Measurements from ENCODE around the gene TCEAL3. TPM values are rescaled to one million over a fixed set of nuclear protein-coding genes. Genes with fewer than 3 reads are reported as not detected.
A peak's percentile ranks its signal among the peaks of the same experiment; 100 is the strongest.

Gene TCEAL3
- total and polyA plus RNA-seq, 2 of the 8 experiments (the other 6 are each of a cell fraction or from before 2014, with no cell fraction given), result 4.4 to 12.0 TPM

DNA sequence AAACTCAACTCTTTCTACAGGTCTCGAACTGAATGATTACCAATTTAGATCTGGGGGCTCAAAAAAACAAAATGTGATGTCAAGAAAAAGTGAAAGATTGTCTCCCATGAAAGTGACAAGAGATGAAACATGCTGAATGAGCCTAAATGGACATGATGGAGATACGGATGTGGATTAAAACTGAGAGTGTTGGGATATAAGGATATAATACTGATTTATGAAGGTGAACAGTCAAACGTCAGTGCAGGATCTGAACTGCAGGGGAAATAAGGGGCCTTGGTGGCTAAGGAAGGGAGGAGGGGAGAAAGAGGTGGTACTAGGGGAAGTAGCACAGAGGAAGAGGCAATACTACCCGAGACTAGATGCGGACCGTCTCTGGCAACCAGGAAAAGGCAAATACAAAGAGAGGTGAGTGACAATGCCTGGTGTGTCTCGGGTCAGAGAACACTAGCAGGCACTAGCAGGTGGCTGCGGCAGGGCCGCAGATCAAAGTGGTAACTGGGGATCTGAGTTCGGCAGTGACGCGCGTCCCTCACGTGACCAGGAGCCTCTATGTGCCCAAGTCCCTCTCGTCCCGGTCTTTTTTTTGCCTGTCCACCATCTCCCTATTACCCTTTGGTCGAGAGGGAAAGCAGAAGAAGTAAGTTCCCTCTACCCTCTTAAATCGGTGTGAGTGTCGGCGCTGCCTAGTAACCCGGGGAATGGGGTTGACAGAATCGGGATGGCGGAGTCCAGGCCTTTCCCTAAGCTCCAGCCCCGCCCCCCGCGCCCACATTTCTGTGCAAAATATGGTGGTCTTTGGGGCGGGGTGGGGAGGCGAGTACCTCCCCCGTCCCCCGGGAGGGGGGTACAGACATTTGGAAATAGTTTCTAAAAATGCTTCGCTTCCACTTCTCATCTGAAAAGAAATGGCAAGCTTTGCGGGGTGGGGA, 20.9 kb downstream of the TCEAL3 start, which contains the start of gene TCEAL1 (continued):
- no peak for TF ChIP-seq RFX5 (IDR thresholded peaks at IDR 0.05; ENCODE audit: borderline replicate concordance, low read depth, low read length)
- TF ChIP-seq POLR2AphosphoS5 (IDR thresholded peaks at IDR 0.05; ENCODE audit: low read depth, low read length), result no peak
- TF ChIP-seq, protein P1, sequence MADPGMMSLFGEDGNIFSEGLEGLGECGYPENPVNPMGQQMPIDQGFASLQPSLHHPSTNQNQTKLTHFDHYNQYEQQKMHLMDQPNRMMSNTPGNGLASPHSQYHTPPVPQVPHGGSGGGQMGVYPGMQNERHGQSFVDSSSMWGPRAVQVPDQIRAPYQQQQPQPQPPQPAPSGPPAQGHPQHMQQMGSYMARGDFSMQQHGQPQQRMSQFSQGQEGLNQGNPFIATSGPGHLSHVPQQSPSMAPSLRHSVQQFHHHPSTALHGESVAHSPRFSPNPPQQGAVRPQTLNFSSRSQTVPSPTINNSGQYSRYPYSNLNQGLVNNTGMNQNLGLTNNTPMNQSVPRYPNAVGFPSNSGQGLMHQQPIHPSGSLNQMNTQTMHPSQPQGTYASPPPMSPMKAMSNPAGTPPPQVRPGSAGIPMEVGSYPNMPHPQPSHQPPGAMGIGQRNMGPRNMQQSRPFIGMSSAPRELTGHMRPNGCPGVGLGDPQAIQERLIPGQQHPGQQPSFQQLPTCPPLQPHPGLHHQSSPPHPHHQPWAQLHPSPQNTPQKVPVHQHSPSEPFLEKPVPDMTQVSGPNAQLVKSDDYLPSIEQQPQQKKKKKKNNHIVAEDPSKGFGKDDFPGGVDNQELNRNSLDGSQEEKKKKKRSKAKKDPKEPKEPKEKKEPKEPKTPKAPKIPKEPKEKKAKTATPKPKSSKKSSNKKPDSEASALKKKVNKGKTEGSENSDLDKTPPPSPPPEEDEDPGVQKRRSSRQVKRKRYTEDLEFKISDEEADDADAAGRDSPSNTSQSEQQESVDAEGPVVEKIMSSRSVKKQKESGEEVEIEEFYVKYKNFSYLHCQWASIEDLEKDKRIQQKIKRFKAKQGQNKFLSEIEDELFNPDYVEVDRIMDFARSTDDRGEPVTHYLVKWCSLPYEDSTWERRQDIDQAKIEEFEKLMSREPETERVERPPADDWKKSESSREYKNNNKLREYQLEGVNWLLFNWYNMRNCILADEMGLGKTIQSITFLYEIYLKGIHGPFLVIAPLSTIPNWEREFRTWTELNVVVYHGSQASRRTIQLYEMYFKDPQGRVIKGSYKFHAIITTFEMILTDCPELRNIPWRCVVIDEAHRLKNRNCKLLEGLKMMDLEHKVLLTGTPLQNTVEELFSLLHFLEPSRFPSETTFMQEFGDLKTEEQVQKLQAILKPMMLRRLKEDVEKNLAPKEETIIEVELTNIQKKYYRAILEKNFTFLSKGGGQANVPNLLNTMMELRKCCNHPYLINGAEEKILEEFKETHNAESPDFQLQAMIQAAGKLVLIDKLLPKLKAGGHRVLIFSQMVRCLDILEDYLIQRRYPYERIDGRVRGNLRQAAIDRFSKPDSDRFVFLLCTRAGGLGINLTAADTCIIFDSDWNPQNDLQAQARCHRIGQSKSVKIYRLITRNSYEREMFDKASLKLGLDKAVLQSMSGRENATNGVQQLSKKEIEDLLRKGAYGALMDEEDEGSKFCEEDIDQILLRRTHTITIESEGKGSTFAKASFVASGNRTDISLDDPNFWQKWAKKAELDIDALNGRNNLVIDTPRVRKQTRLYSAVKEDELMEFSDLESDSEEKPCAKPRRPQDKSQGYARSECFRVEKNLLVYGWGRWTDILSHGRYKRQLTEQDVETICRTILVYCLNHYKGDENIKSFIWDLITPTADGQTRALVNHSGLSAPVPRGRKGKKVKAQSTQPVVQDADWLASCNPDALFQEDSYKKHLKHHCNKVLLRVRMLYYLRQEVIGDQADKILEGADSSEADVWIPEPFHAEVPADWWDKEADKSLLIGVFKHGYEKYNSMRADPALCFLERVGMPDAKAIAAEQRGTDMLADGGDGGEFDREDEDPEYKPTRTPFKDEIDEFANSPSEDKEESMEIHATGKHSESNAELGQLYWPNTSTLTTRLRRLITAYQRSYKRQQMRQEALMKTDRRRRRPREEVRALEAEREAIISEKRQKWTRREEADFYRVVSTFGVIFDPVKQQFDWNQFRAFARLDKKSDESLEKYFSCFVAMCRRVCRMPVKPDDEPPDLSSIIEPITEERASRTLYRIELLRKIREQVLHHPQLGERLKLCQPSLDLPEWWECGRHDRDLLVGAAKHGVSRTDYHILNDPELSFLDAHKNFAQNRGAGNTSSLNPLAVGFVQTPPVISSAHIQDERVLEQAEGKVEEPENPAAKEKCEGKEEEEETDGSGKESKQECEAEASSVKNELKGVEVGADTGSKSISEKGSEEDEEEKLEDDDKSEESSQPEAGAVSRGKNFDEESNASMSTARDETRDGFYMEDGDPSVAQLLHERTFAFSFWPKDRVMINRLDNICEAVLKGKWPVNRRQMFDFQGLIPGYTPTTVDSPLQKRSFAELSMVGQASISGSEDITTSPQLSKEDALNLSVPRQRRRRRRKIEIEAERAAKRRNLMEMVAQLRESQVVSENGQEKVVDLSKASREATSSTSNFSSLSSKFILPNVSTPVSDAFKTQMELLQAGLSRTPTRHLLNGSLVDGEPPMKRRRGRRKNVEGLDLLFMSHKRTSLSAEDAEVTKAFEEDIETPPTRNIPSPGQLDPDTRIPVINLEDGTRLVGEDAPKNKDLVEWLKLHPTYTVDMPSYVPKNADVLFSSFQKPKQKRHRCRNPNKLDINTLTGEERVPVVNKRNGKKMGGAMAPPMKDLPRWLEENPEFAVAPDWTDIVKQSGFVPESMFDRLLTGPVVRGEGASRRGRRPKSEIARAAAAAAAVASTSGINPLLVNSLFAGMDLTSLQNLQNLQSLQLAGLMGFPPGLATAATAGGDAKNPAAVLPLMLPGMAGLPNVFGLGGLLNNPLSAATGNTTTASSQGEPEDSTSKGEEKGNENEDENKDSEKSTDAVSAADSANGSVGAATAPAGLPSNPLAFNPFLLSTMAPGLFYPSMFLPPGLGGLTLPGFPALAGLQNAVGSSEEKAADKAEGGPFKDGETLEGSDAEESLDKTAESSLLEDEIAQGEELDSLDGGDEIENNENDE (IDR thresholded peaks at IDR 0.05; ENCODE audit: insufficient replicate concordance, low read length), result no peak
- TF ChIP-seq RAD21 (IDR thresholded peaks at IDR 0.05 in 1 of 2, conservative IDR thresholded peaks at IDR 0.05 in 1 of 2; ENCODE audit: low read depth in 2 of 2, low read length in 2 of 2), result no peak
- no peak for TF ChIP-seq HDAC6 (IDR thresholded peaks at IDR 0.05; ENCODE audit: low read depth, low read length)
- TF ChIP-seq, protein P2, sequence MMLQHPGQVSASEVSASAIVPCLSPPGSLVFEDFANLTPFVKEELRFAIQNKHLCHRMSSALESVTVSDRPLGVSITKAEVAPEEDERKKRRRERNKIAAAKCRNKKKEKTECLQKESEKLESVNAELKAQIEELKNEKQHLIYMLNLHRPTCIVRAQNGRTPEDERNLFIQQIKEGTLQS (IDR thresholded peaks at IDR 0.05; ENCODE audit: insufficient read depth, low read depth, low read length), result 0 out of 2 replicates have a peak, but pooled peaks have one; percentile 24
- no peak for TF ChIP-seq EP300 (IDR thresholded peaks at IDR 0.05; ENCODE audit: borderline replicate concordance in 1 of 2, low read depth in 2 of 2, low read length in 2 of 2)
- TF ChIP-seq SRF (IDR thresholded peaks at IDR 0.05; ENCODE audit: low read depth, low read length), result no peak
